ACHN (cell line): ENCODE results near the gene ATP2B3.
"Not testable (repeated sequence)": the region's sequence is repeated elsewhere in the genome, so short reads cannot be mapped to it uniquely, and the experiment has no call there.

Source experiments
- DNase-seq: peaks from one replicate; pipeline ENCODE4 v3.0.0-alpha.2; 2015
- in situ Hi-C: cut with HindIII; loops from 2 replicates; pipeline ENCODE4 v1.10.0; 2017; ENCODE audit warnings: low sequenced_read_pairs, low pct_ligation_motif_present, low pct_unique_long_range_greater_than_20kb

Gene ATP2B3

DNA sequence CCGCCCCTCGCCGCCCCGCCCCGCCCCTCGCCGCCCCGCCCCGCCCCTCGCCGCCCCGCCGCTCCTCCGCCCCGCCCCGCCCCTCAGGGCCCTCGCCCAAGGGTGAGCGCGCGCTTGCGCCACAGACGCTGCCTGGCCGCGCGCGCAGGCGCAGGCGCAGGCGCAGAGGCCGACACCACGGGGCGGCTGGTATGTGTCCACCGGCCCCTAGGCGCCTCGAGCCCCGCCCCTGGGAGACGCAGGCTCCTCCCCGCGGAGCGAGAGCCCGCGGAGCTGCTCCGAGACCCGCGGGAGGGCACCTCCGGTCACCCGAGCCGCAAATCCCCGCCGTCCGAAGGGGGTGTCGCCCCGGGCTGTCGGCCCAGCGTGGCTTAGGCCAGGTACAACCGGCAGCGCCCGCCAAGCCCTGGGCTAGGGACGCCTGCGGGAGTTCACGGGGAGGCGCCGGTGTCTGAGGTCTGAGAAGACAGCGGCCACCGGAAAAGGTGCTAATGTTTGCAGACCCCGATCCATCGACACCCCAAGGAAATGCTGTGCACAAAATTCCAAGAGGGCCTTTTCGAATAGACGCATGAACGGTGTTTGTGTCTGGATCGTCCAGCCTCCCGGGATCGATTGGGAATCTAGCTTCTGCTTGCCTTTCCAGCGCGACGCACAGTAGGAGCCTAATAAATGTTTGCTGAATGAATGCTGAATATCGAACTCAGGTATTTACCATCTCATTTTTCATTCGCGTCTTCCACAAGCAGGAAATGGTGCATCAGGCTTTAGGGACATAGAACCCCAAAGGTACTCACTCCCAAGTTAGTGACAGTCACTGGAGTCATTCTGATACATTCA lies 82.0 kb downstream of the ATP2B3 start:
- in situ Hi-C loops: no loop called here
- peak; percentile 79 for DNase-seq

GRCh38 chrX:153600032-153600373 lies 82.6 kb downstream of the ATP2B3 start:
- in situ Hi-C loops: no loop called here
- peak; percentile 1 for DNase-seq

DNA sequence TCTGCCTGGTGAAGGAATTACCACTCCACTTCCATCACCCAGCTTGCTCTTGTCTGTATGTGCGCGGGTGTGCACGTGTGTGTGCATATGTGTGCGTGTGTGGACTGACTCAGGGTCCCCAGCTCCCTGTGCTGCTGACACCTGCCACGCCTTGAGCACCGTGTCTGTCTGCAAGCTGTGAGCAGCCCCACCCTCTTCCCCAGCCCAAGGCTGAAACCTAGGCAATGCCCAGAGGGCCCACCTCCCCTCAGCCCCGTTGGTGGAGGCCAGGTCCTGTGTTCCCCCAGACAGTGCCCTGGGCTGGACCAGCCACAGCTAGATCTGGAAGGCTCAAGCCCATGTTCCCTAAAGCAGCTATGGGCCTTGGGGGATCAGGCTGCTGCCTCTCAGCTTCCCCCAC lies 83.5 kb downstream of the ATP2B3 start:
- in situ Hi-C loops: no loop called here
- no peak for DNase-seq

DNA sequence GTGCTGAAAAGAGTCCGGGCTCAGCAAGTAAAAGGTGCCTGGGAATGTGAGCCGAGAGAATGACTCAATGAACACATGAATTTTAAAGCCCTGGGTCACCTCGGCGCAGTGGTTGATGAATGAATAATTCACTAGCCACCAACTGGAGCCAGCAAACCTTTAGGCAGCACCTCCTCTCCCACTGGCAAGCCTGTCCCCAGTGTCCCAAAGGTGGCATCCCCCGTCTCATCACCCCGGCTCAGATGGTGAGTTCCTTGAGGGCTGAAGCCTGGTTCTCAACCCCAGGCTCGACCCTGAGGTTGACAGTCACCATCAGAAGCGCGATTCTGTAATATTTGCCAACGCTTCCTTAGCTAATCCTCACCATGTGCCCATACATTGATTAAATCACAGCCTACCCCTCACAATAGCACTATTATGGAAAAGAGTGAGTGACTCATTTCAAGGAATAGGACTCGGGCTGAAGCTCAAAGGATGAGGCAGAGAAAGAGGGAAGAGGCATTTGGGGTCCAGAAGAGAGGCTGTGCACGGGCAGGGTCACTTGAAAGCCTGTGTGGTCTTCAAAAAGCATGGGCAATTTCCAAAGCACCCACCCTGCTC lies 84.2 kb downstream of the ATP2B3 start:
- in situ Hi-C loops: no loop called here
- no peak for DNase-seq

GRCh38 chrX:153602601-153603000 lies 85.2 kb downstream of the ATP2B3 start:
- in situ Hi-C loops: no loop called here

DNA sequence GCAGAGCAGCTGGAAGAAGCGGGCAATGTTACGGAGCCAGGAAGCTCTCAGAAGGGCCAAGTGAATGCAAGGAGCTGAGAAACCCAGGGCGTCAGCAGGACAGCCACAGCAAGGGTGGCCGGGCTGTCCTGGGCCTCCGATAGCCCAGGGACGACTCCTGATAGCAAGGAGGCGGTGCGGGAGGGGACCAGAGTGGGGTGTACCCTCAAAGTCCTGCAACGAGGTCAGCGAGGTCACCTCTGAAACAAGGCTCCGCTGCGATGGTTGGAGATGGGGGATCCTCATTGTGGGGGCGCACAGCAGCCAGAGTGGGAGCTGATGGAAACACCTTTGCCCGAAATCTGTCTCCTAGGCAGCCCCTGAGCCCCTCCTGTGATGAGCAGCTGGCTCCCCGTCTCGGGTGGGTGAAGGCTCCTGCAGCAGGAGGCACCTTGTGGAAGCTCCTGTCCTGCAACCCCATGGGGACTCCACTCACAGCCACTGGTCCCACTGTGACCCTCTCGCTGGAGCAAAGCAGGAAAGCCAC lies 85.8 kb downstream of the ATP2B3 start:
- in situ Hi-C loops: no loop called here
- DNase-seq: no peak

More at GRCh38 chrX:153602601-153603000, 85.2 kb downstream of the ATP2B3 start:
- DNase-seq: no peak

GRCh38 chrX:153604666-153605380 lies 87.4 kb downstream of the ATP2B3 start:
- DNase-seq, in situ Hi-C loops: not testable (repeated sequence)

DNA sequence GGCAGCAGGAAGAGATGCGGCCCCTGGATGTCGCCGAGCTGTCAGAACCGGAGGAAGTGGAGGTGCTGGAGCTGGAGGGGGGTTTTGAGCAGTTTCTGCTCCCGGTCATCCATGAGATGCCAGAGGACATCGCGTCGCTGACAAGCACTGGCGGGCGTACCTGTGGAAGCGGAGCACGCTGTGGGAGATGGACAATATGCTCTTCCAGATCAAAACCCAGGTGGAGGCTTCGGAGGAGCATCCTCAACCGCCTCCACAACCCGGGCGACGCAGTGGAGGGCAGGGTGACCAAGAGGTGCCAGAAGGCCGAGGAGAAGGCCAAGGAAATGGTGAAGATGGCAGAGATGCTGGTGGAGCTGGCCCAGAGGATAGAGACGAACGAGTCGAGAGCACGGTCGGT lies 89.1 kb downstream of the ATP2B3 start:
- DNase-seq: no peak
- in situ Hi-C loops: no loop called here

DNA sequence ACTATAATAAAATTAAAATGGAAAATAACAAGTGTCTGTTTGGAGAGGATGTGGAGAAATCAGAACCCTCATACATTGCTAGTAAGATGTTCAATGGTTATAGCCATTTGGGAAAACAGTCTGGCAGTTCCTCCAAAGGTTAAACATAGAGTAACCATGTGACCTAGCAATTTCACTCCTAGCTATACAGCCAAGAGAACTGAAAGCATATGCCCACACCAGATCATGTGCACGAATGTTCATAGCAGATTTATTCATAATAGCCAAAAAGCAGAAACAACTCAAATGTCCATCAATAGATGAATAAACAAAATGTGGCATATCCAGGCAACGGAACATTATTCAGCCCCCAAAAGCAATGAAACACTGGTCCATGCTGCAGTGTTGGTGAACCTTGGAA lies 90.9 kb downstream of the ATP2B3 start:
- in situ Hi-C loops: no loop called here
- no peak for DNase-seq

GRCh38 chrX:153608806-153609205 lies 91.4 kb downstream of the ATP2B3 start:
- in situ Hi-C loops: no loop called here
- DNase-seq: no peak

- in situ Hi-C loops: no loop called here
- peak; percentile 43 for DNase-seq
Measured at GRCh38 chrX:153609917-153610835, 92.7 kb downstream of the ATP2B3 start.

DNA sequence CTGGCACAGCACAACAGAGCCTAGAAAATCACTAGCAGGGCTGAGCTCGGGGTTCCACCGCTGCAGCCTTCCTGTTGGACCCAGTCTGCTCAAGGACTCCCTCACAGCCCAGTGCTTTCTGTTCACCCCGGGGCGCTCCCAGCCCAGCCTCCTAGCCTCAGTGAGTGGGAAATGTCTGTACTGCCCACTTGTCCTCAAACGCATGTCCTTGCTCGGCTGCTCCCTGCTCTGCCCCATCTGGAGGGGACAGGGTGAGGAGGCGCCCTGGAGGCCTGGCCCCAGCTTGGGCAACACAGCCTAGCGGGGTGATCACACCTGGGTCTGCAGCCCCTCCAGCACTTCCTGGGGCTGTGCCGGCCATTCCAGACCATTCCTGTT lies 93.4 kb downstream of the ATP2B3 start:
- in situ Hi-C loops: no loop called here
- no peak for DNase-seq

- in situ Hi-C loops: no loop called here
- DNase-seq: no peak
Measured at GRCh38 chrX:153611298-153612095, 94.1 kb downstream of the ATP2B3 start.

DNA sequence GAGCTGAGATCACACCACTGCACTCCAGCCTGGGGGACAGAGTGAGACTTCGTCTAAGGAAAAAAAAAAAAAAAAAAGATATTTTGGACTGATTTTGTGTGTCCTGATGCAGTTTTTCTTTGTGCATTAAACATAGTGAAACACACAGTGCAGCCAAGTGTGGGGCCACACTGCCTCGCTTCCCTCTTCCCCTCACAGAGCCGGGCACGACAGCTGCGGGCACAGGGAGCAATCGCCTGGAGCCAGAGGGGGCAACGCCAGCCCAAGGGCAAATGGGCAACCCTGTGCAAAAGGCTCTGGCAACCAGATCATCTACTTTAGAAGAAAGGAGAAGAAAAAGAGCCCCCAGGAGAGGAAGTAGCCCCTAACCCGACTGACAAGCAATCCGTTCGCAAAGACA lies 95.0 kb downstream of the ATP2B3 start:
- in situ Hi-C loops: no loop called here
- DNase-seq: no peak

DNA sequence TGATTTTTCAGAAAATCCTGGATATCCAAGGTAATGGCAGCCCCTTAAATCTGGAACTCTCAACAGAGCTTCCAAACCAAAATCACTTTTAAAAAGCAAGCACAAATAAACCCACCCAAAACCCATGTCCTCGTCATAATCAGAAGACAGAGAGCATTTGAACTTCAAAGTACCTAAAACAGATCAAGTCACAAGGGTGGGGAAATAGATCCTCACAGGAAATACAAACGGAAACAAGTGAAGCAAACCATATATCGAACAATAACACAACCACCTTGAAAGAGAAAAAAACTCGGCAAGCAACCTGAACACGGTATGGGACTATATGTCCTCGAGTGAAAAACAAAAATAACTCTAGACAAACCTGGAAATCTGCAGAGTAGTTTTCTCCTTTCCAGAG lies 97.4 kb downstream of the ATP2B3 start:
- DNase-seq: no peak
- in situ Hi-C loops: no loop called here

DNA sequence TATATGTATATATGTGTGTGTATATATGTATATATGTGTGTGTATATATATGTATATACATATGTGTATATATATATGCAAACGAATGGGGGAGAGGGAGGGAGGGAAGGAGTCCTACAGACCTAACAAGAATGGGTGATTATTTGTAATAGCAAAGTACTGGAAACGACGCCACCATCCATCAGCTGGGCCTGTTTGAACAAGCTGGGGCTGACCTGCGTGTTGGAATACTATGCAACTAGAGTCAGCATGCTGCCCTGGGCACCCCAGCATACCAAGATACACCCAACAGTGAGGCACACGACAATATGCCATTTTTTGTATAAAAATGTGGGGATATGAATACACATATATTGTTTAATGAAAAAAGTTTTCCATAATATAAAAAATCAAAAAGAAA lies 103.1 kb downstream of the ATP2B3 start:
- DNase-seq: no peak
- in situ Hi-C loops: no loop called here

DNA sequence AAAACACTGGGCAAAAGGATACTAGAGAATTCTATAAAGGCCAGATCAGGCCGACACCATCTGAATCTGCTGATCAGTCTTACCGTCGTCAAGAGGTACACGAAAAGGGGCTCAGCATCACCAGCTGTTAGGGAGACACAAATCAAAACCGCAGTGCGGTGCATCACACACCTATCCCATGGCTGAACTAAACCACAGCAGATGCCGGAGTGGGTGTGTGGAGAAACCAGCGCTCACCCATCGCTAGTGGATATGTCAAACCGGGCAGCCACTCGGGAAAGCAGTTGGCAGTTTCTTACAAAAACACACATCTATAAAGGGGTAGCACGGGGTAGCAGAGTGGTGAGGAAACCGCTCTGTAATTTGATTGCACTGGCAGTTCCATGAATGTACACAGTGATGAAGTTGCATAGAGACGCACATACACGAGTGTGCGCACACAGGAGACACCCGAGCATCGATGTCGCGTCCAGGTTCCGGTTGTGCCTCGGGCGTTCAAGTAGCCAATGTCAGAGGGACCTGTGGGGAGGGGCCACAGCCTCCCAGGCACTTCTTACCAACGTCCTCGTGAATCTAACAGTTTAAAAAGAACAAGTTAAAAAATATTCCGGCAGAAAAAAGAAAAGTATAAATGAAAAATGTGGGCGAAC lies 104.6 kb downstream of the ATP2B3 start:
- in situ Hi-C loops: no loop called here
- no peak for DNase-seq
